MCF 10A (cell line): ENCODE results near the gene AUTS2. TPM values are rescaled to one million over a fixed set of nuclear protein-coding genes. Genes with fewer than 3 reads are reported as not detected.

ENCODE experiments used
- BruUV-seq: library from RNA; stranded (reverse); fragments of 400-500 nt; replicated peaks from 2 replicates; lab custom pipeline; 2021; lab: Mats Ljungman, UMichigan
- CTCF ChIA-PET: fragments of 300-600 bp; sonication (Branson Sonifier 250); formaldehyde crosslinking; extraction: SDS; loops from one replicate; lab custom pipeline; 2021; ENCODE audit warnings: antibody characterized with exemption, inconsistent platforms; lab: Yijun Ruan, JAX
- POLR2A ChIA-PET: fragments of 300-600, 350-650 bp; sonication (Branson Sonifier 250); formaldehyde crosslinking; extraction: SDS; loops from one replicate; lab custom pipeline; 2020; ENCODE audit warnings: antibody characterized with exemption, inconsistent platforms; lab: Yijun Ruan, JAX
- DNase-seq: peaks from one replicate; pipeline ENCODE4 v3.0.0-alpha.2; 2018; ENCODE audit not compliant: unreplicated experiment
- H3K27ac Mint-ChIP-seq: one replicate; pipeline ENCODE4 v1.8.0; 2022; ENCODE audit warnings: mild to moderate bottlenecking, low read depth, mixed read lengths; ENCODE audit not compliant: unreplicated experiment
- H3K27me3 Mint-ChIP-seq: one replicate; pipeline ENCODE4 v1.8.0; 2022; ENCODE audit warnings: mixed read lengths; ENCODE audit not compliant: insufficient read depth, unreplicated experiment
- H3K36me3 Mint-ChIP-seq: one replicate; pipeline ENCODE4 v1.8.0; 2022; ENCODE audit warnings: mild to moderate bottlenecking, moderate library complexity, mixed read lengths; ENCODE audit not compliant: insufficient read depth, unreplicated experiment
- H3K4me1 Mint-ChIP-seq: one replicate; pipeline ENCODE4 v1.8.0; 2022; ENCODE audit warnings: mixed read lengths; ENCODE audit not compliant: insufficient read depth, unreplicated experiment
- H3K4me3 Mint-ChIP-seq: one replicate; pipeline ENCODE4 v1.8.0; 2022; ENCODE audit warnings: mild to moderate bottlenecking, moderate library complexity, mixed read lengths; ENCODE audit not compliant: unreplicated experiment
- H3K9me3 Mint-ChIP-seq: one replicate; pipeline ENCODE4 v1.8.0; 2022; ENCODE audit warnings: mixed read lengths; ENCODE audit not compliant: unreplicated experiment
- CTCF ChIP-seq: fragments of 200-600 bp; IDR thresholded peaks from one replicate; pipeline ENCODE4 v1.8.0; 2022; ENCODE audit warnings: antibody characterized with exemption, mild to moderate bottlenecking; ENCODE audit not compliant: unreplicated experiment
- intact Hi-C: fragments of 100-400 bp; cut with micrococcal nuclease; formaldehyde crosslinking; loops from 2 replicates; pipeline ENCODE4 v1.14.1; 2022
- total RNA-seq: library from RNA; stranded (reverse); gene quantifications from 2 replicates; pipeline ENCODE4 v1.2.3, GENCODE V29; 2022

Gene AUTS2
- total RNA-seq, 1 experiment from 2014 or later: 1.3 TPM

GRCh38 chr7:70529436-70529835, 931.2 kb downstream of the AUTS2 start:
- no peaks in the 10 kb centered on the region for H3K4me1 Mint-ChIP-seq
- no peak for DNase-seq
- intact Hi-C loops: no loop called here
- BruUV-seq: no TSS peak
- H3K36me3 Mint-ChIP-seq: no peaks in the 10 kb centered on the region
- no peak overlapping the region for H3K27ac Mint-ChIP-seq
- H3K9me3 Mint-ChIP-seq: peaks cover 46% of the 10 kb centered on the region
- H3K27me3 Mint-ChIP-seq: no peaks in the 10 kb centered on the region
- no peak for TF ChIP-seq CTCF
- POLR2A ChIA-PET: no interaction called here
- CTCF ChIA-PET: interaction anchor here (1.2 kb wide), 1 partner anchor 14 kb away, joined by 3 read pairs; no protein-coding TSS in a partner anchor
- H3K4me3 Mint-ChIP-seq: no peak overlapping the region

GRCh38 chr7:70529914-70530585, 931.8 kb downstream of the AUTS2 start:
- DNase-seq: no peak
- H3K4me1 Mint-ChIP-seq: no peaks in the 10 kb centered on the region
- intact Hi-C loops: no loop called here
- no peak overlapping the region for H3K27ac Mint-ChIP-seq
- POLR2A ChIA-PET: no interaction called here
- H3K36me3 Mint-ChIP-seq: no peaks in the 10 kb centered on the region
- CTCF ChIA-PET: interaction anchor here (1.2 kb wide), 1 partner anchor 14 kb away, joined by 3 read pairs; no protein-coding TSS in a partner anchor
- no TSS peak for BruUV-seq
- H3K27me3 Mint-ChIP-seq: no peaks in the 10 kb centered on the region
- peaks cover 40% of the 10 kb centered on the region for H3K9me3 Mint-ChIP-seq
- no peak for TF ChIP-seq CTCF
- no peak overlapping the region for H3K4me3 Mint-ChIP-seq

GRCh38 chr7:70533614-70534013, 935.3 kb downstream of the AUTS2 start:
- no peak for TF ChIP-seq CTCF
- intact Hi-C loops: no loop called here
- no peak for DNase-seq
- Mint-ChIP-seq H3K4me1 (no peaks in the 10 kb centered on the region), H3K4me3 (no peak overlapping the region), H3K9me3 (peaks cover 33% of the 10 kb centered on the region), H3K27ac (no peak overlapping the region), H3K36me3 (no peaks in the 10 kb centered on the region), H3K27me3 (no peaks in the 10 kb centered on the region)
- ChIA-PET POLR2A (no interaction called here), CTCF (no interaction called here)
- no TSS peak for BruUV-seq

GRCh38 chr7:70539205-70539604, 940.9 kb downstream of the AUTS2 start:
- ChIA-PET CTCF (no interaction called here), POLR2A (no interaction called here)
- no peak for DNase-seq
- H3K9me3 Mint-ChIP-seq: peaks cover 27% of the 10 kb centered on the region
- BruUV-seq: no TSS peak
- no peak overlapping the region for H3K27ac Mint-ChIP-seq
- no peaks in the 10 kb centered on the region for H3K27me3 Mint-ChIP-seq
- intact Hi-C loops: no loop called here
- no peaks in the 10 kb centered on the region for H3K4me1 Mint-ChIP-seq
- no peak overlapping the region for H3K4me3 Mint-ChIP-seq
- TF ChIP-seq CTCF: no peak
- no peaks in the 10 kb centered on the region for H3K36me3 Mint-ChIP-seq
